Epithelial cell of proximal tubule (primary cell): Measurements from ENCODE around the gene TACC3. TPM values are rescaled to one million over a fixed set of nuclear protein-coding genes. Genes with fewer than 3 reads are reported as not detected.
"Not testable (repeated sequence)": the region's sequence is repeated elsewhere in the genome, so short reads cannot be mapped to it uniquely, and the experiment has no call there.

Experiments used
- DNase-seq: peaks from one replicate; pipeline ENCODE4 v3.0.0-alpha.2; 2011; ENCODE audit warnings: low read depth
- H3K4me3 ChIP-seq: 2 replicates; pipeline ENCODE4 v1.5.1; 2011; ENCODE audit warnings: low read depth, mild to moderate bottlenecking, low read length
- total RNA-seq: library from RNA; depleted of rRNA; stranded (reverse); fragments of >200 nt; gene quantifications from 2 replicates; pipeline ENCODE4 v1.2.3, GENCODE V29; 2015
- TF ChIP-seq, protein P1 (sequence below): conservative IDR thresholded peaks from 2 replicates; pipeline ENCODE4 v1.5.1; 2012; ENCODE audit warnings: low read depth, mild to moderate bottlenecking, low read length

The TACC3 gene
- total RNA-seq, 1 donor from 2014 or later, result 94.4 TPM

DNA sequence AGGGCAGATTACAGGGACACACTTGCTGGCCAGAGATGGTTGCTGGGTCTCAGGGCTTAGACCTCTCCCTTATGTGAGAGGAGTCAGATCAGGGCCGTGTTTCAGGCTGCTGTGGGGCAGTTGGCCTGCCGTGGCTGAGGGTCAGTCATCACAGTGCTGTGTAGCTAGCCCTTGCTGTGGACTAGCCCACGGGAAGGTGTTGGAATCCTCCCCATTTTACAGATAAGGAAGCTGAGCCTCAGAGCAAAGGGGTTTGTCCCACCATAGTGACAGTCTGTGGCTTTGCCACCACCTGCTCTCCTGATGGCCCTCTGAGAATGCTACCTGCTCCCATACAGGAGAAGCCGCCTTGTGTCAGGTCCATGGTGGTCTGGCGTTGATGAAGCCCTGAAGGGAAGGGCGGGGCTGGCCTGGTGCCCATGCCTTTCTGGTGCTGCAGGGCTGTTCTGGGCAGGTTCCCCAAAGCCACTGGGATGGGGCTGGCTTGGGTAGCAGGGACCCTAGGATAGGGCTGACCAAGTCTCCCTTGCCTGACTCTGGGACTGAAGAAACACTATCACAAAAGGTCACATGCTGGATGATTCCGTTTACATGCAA lies 34.8 kb upstream of the TACC3 start:
- TF ChIP-seq, protein P1, sequence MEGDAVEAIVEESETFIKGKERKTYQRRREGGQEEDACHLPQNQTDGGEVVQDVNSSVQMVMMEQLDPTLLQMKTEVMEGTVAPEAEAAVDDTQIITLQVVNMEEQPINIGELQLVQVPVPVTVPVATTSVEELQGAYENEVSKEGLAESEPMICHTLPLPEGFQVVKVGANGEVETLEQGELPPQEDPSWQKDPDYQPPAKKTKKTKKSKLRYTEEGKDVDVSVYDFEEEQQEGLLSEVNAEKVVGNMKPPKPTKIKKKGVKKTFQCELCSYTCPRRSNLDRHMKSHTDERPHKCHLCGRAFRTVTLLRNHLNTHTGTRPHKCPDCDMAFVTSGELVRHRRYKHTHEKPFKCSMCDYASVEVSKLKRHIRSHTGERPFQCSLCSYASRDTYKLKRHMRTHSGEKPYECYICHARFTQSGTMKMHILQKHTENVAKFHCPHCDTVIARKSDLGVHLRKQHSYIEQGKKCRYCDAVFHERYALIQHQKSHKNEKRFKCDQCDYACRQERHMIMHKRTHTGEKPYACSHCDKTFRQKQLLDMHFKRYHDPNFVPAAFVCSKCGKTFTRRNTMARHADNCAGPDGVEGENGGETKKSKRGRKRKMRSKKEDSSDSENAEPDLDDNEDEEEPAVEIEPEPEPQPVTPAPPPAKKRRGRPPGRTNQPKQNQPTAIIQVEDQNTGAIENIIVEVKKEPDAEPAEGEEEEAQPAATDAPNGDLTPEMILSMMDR, result no peak
- no peak overlapping the region for H3K4me3 ChIP-seq
- DNase-seq, result no peak

DNA sequence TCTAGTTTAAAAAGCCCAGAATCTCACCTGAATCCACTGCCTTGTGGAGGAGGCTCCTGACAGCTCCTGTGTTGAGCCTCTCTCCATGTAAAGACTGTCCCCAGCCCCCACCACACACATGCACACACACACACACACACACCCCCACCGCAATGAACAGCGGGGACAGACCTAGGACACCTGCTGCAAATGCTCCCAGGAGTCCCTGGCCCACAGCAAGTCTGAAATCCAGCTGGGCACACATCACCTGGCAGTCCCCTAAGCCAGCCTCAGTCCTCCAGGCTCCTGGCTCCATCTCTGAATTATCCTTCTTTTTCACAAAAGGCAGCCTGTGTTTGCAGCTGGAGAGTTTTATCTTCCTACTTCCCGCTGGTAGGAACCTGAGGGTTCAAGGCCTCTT lies 30.6 kb upstream of the TACC3 start:
- TF ChIP-seq, protein P1, result no peak
- no peak overlapping the region for H3K4me3 ChIP-seq

DNA sequence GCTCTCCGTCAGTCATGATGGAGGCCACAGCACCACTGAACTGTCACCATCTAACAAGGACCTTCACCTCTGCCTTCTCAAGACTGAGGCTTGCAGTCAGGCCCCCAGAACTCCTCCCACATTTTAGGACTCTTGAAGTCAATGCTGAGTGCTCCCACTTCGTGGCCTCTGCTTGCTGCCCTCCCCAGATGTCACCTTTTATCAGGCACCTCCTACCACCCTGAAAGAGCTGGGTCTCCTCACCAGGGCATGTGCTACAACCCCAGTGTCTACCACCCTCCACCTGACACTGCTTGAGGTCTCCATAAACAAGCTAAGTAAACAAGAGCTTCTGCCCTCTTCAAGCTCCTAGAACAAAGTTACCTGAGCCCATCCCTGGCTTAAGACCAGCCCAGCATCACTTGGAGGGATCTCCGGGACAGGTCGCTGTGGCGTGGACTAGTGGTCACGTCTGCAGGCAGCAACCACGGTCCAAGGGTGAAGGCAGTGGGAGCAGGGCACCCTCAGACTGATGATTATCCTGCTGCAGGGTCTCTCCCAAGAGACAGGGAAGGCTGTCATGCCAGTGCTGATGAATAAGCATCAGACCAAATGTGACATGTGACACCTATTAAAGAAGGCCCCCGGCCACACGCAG lies 29.5 kb upstream of the TACC3 start:
- TF ChIP-seq, protein P1, result no peak
- DNase-seq, result no peak
- no peak overlapping the region for H3K4me3 ChIP-seq

More for the DNA sequence above, 30.6 kb upstream of the TACC3 start:
- DNase-seq, result no peak

DNA sequence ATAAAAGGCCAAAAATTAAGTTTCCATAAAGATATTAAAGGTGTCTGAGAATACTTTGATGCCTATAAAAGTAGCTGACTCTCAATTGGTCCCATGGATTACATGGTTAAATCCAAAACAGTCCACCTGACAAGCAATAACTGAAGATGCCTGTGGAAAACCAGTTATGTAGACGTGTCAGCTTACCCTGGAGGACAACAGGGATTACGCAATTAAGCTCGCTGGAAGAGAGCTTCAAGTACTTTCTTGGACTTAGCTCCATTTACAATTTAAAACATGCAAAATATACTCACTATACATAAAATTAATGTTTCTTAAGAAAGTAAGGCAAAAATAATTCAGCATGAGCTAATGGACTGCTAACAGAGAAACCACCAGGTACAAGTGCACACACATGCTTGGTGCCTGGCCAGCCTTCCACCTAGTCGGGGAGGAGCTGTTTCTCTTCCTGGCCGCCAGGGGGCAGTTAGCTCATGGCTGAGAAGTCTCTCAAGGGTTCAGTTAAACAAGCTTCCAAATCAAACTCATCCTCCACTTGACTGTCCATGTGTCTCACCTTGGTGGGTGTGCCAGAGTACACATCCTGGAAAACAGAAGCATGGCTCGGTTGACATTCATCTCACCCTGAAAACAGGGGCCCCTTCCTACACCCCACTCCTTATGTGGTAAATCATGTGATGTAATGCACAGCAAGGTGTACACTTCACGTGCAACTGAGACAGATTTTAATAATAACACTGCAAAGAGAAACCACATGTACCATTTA lies 28.0 kb upstream of the TACC3 start:
- H3K4me3 ChIP-seq, result no peak overlapping the region
- TF ChIP-seq, protein P1, result peak; percentile 98
- peak; percentile 26 for DNase-seq

DNA sequence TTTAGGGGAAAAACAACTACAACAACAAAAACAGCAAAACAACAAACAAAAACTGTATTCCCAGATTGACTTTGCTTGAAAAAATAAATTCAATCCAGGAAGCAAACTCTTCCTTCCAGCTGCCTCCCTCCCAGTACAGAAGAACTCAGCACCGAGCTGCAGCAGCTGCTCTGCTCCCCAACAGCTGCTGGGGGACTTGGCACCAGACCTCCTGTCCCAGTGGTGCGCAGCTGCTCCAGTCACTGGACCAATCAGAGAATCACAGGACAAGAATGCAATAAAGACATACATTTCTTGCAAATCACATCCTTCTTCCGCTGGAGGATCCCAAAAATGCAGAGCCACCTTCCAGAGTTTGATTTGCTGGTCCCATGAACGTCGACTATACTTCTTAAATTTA lies 25.4 kb upstream of the TACC3 start:
- TF ChIP-seq, protein P1, result no peak
- no peak overlapping the region for H3K4me3 ChIP-seq
- no peak for DNase-seq

DNA sequence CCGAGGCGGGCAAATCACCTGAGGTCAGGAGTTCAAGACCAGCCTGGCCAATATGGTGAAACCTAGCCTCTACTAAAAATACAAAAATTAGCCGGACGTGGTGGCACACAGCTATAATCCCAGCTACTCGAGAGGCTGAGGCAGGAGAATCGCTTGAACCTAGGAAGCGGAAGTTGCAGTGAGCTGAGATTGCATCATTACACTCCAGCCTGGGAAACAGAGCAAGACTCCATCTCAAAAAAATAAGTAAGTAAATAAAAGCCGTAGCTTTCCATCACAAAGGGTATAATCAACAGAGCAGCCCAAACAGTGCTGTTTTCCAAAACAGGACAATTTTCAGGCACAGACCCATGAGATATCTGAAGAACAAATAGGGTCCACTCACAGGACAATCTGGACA lies 19.6 kb upstream of the TACC3 start:
- H3K4me3 ChIP-seq, DNase-seq: not testable (repeated sequence)

DNA sequence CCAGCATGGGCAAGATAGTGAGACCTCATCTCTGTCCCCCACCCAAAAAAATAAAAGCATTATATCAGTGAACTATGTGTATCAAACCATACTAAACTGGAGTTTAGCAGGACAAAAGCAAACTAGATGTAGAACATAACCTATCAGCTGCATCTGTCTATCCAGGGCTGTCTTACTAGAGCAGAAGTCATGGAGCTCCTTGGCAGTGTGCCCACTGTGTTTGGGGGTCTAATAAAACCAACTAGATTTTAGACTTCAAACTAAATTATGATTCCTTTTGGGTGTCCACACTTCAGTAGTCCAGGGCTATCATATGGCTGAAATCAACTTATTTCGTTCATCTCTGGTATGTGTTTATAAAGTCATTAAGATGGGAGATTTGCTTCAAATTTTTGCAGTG lies 17.5 kb upstream of the TACC3 start:
- H3K4me3 ChIP-seq, result no peak overlapping the region
- no peak for DNase-seq
- TF ChIP-seq, protein P1, result no peak
